KOPT-K1 (cell line): ENCODE measurements around the gene GLUD1.
"Not testable (repeated sequence)": the region's sequence is repeated elsewhere in the genome, so short reads cannot be mapped to it uniquely, and the experiment has no call there.

Experiments
- H3K27ac ChIP-seq: fragments of 200-600 bp; sonication (generic); 2 replicates; pipeline ENCODE4 v1.5.1; 2016; ENCODE audit warnings: antibody characterized with exemption, mild to moderate bottlenecking, low read depth, low read length; ENCODE audit not compliant: poor library complexity, severe bottlenecking
- H3K36me3 ChIP-seq: fragments of 200-600 bp; sonication (generic); 2 replicates; pipeline ENCODE4 v1.5.1; 2017; ENCODE audit warnings: antibody characterized with exemption, mild to moderate bottlenecking, low read length, moderate library complexity; ENCODE audit not compliant: insufficient read depth
- H3K9me3 ChIP-seq: fragments of 200-600 bp; sonication (generic); 2 replicates; pipeline ENCODE4 v1.5.1; 2017; ENCODE audit warnings: antibody characterized with exemption, low read length, mild to moderate bottlenecking; ENCODE audit not compliant: insufficient read depth, poor library complexity, severe bottlenecking

GLUD1 gene

GRCh38 chr10:87072449-87072848 is 22.2 kb downstream of the GLUD1 start:
- peaks cover 85% of the 10 kb centered on the region for H3K36me3 ChIP-seq
- H3K27ac ChIP-seq, result no peak overlapping the region

GRCh38 chr10:87068281-87068680 is 26.4 kb downstream of the GLUD1 start:
- H3K27ac ChIP-seq, result no peak overlapping the region
- peaks cover 98% of the 10 kb centered on the region for H3K36me3 ChIP-seq
- no peaks in the 10 kb centered on the region for H3K9me3 ChIP-seq

More at GRCh38 chr10:87072449-87072848, 22.2 kb downstream of the GLUD1 start:
- H3K9me3 ChIP-seq, result no peaks in the 10 kb centered on the region

- Histone ChIP-seq H3K36me3 (peaks cover 98% of the 10 kb centered on the region), H3K27ac (no peak overlapping the region), H3K9me3 (no peaks in the 10 kb centered on the region)
Measured at GRCh38 chr10:87066865-87067264, 27.8 kb downstream of the GLUD1 start.

- Histone ChIP-seq H3K36me3 (peaks cover 98% of the 10 kb centered on the region), H3K27ac (no peak overlapping the region), H3K9me3 (no peaks in the 10 kb centered on the region)
Measured at GRCh38 chr10:87066178-87066577, 28.5 kb downstream of the GLUD1 start.

- Histone ChIP-seq H3K36me3 (peaks cover 98% of the 10 kb centered on the region), H3K27ac (no peak overlapping the region)
Measured at GRCh38 chr10:87064651-87065050, 30.0 kb downstream of the GLUD1 start.

GRCh38 chr10:87060280-87060928 is 34.2 kb downstream of the GLUD1 start:
- Histone ChIP-seq H3K36me3 (peaks cover 97% of the 10 kb centered on the region), H3K9me3 (no peaks in the 10 kb centered on the region), H3K27ac (no peak overlapping the region)

More at GRCh38 chr10:87064651-87065050, 30.0 kb downstream of the GLUD1 start:
- H3K9me3 ChIP-seq, result no peaks in the 10 kb centered on the region

GRCh38 chr10:87059401-87059800 is 35.2 kb downstream of the GLUD1 start:
- Histone ChIP-seq H3K27ac (no peak overlapping the region), H3K36me3 (peaks cover 97% of the 10 kb centered on the region), H3K9me3 (no peaks in the 10 kb centered on the region)

GRCh38 chr10:87058171-87058570 is 36.5 kb downstream of the GLUD1 start:
- no peaks in the 10 kb centered on the region for H3K9me3 ChIP-seq
- H3K27ac ChIP-seq, result no peak overlapping the region
- H3K36me3 ChIP-seq, result peaks cover 97% of the 10 kb centered on the region

- Histone ChIP-seq H3K9me3 (no peaks in the 10 kb centered on the region), H3K27ac (no peak overlapping the region), H3K36me3 (peaks cover 97% of the 10 kb centered on the region)
Measured at GRCh38 chr10:87054373-87055295, 40.0 kb downstream of the GLUD1 start.

GRCh38 chr10:87053577-87054181 is 41.0 kb downstream of the GLUD1 start:
- Histone ChIP-seq H3K36me3 (peaks cover 97% of the 10 kb centered on the region), H3K9me3 (no peaks in the 10 kb centered on the region), H3K27ac (no peak overlapping the region)

- H3K27ac ChIP-seq, result no peak overlapping the region
- no peaks in the 10 kb centered on the region for H3K9me3 ChIP-seq
- peaks cover 97% of the 10 kb centered on the region for H3K36me3 ChIP-seq
Measured at GRCh38 chr10:87053111-87053510, 41.5 kb downstream of the GLUD1 start.

GRCh38 chr10:87045434-87045938 is 49.2 kb downstream of the GLUD1 start:
- Histone ChIP-seq H3K36me3 (peaks cover 45% of the 10 kb centered on the region), H3K9me3 (no peaks in the 10 kb centered on the region), H3K27ac (no peak overlapping the region)

GRCh38 chr10:87043579-87043978 is 51.1 kb downstream of the GLUD1 start:
- not testable (repeated sequence) for H3K9me3 ChIP-seq, H3K27ac ChIP-seq
- H3K36me3 ChIP-seq, result peaks cover 26% of the 10 kb centered on the region

- Histone ChIP-seq H3K36me3 (no peaks in the 10 kb centered on the region), H3K27ac (no peak overlapping the region), H3K9me3 (no peaks in the 10 kb centered on the region)
Measured at GRCh38 chr10:87038786-87039185, 55.9 kb downstream of the GLUD1 start.

- H3K36me3 ChIP-seq, result no peaks in the 10 kb centered on the region
- no peaks in the 10 kb centered on the region for H3K9me3 ChIP-seq
- no peak overlapping the region for H3K27ac ChIP-seq
Measured at GRCh38 chr10:87038286-87038717, 56.3 kb downstream of the GLUD1 start.
